CD4-positive, alpha-beta T cell treated with Interleukin-21 for 1 hour (primary cell): Measurements from ENCODE around the gene MIOS.
"Not testable (repeated sequence)": the region's sequence is repeated elsewhere in the genome, so short reads cannot be mapped to it uniquely, and the experiment has no call there.

Experiments
- DNase-seq: peaks from one replicate; pipeline ENCODE4 v3.0.0-alpha.2; 2020

Gene MIOS

DNA sequence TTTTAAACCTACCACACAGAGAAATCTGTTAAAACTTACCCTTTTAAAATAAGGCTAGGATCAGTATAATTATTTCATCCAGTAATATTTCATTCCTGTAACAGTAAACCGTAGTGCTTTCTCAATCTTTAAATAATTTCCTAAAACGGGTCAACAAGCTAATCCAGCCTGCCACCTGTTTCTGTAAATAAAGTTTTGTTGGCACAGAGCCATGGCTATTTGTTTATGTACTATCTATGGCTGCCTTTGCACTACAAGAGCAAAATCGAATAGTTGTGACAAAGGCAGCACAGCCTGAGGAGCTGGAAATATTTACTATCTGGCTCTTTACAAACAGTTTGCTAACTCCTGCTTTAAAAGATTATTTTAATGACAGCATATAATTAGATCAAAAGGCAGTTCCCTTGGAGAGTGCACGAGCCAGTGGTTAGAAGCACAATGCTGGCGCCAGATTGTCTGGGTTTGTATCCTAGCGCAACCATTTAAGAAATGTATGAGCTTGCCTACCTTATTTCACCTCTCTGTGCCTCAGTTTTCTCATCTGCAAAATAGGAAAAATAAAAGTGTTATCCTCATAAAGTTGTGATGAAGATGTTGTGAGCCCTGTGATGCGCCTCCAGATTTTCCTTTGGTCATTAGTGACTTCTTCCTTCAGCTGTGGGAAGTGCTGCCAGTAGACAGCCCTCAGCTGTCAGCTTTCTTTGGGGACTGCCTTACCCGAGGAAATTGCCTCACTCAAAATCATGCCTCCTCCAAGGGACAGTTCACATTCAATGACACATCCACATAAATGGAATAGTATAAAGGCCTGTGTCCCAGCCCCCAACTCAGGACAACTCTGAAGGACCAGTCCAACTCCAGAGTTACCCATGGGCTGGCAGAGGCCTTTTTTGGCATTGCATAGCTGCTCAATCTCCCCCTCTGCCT lies 11.8 kb upstream of the MIOS start:
- DNase-seq: no peak

- no peak for DNase-seq
Observed at GRCh38 chr7:7556852-7557251, 9.8 kb upstream of the MIOS start.

DNA sequence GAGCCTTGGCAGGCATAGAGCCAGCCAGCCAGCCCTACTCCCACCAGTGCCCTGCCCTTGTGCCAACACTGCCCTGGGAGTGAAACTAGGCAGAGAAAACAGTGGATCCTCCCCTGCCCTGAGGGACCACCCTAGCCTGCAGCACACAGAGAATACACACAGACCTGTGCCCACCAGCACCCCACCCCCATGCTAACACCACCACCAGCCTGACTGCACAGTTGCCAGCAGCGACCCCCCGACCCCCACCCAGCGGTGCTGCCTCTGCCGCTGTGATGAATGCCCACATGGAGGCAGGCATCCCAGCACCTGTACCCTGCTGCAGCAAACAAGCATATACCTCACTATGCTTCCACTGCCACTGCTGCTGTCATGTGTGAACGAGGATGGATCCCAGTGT lies 9.4 kb upstream of the MIOS start:
- no peak for DNase-seq

- DNase-seq: not testable (repeated sequence)
Observed at GRCh38 chr7:7561591-7561990, 5.1 kb upstream of the MIOS start.

- DNase-seq: no peak
Observed at GRCh38 chr7:7562736-7563135, 3.9 kb upstream of the MIOS start.

- no peak for DNase-seq
Observed at GRCh38 chr7:7563269-7563668, 3.4 kb upstream of the MIOS start.

- no peak for DNase-seq
Observed at GRCh38 chr7:7563813-7564212, 2.9 kb upstream of the MIOS start.

DNA sequence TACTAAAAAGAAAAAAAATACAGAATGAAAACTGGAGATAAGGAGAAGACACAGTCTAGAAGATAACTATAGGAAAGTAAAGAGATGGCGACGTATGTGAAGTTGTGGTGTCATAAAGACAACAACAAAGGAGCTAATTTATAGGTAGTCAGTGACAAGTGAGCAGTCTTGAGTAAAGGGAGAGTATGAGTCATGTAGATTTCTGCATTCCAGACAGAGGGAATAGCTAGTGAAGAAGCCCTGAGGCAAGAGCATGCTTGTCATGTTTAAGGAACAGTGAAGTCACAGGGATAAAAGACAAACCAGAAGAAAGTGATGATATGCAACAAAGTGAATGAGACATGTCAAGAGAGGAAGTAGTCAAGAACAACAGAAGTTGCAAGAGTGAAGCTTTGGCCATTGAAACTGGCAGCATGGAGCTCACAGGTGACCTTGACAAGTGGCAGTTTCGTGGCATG lies 2.3 kb upstream of the MIOS start:
- DNase-seq: no peak

DNA sequence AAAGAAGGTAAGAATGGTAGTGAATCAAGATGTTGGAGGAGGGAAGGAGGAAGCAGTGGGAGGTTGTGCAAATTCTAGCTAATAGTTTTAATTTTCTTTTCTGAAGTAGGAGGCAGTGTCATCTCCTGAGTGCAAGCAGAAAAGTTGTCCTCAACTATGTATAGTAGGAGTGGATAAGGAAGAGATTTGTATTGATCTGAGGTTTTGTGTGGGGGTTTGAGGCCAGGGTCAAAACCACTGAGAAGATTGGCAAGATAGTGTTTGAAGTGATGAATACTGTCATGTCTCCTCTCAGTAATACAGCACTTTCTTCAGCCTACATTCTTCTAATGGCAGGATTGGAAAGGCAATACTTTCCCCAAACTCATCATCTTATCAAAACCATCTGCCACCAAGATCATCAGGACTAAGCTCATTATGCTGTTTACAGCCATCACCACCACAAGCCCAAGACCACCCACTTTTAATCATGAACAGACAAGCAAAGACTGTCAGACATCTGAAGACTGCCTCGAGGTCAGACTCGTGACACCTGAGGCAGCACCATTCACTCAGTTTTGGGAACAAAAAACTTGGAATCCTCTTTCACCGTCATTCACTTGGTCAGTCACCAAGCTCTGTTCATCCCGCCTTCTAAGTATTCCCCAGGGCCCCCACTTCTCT lies 1.5 kb upstream of the MIOS start:
- DNase-seq: no peak

DNA sequence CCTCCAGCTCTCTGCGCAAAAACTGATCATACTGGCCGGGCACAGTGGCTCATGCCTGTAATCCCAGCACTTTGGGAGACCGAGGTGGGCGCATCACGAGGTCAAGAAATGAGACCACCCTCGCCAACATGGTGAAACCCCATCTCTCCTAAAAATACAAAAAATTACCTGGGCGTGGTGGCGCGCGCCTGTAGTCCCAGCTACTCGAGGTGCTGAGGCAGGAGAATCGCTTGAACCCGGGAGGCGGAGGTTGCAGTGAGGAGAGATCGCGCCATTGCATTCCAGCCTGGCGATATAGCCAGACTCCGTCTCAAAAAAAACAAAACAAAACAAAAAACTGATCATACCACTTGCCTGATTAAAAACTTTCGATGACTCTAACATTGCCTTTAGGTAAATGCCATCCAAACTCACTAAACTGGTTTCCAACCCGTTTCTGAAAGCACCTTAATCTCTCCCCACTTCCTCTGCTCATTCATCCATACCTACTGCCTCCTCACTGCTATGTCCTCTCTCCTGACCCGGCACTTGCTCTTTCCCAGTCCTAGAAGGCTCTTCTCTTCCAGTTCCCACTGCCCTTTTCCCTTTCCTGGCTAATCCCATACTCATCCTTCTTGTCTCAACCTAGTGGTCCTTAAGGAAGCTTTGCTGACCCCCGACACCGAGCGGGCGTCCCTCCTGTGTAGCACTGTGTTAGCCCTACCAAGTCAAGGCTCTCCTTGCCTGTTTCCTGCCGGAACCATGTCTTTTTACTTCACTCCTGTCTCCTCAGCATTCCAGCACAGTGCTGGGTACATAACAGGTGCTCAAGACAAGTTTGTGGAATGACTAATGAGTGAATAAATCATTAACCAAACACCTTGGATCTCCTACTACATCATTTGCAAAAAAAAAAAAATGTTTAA lies 686 bp upstream of the MIOS start:
- no peak for DNase-seq

DNA sequence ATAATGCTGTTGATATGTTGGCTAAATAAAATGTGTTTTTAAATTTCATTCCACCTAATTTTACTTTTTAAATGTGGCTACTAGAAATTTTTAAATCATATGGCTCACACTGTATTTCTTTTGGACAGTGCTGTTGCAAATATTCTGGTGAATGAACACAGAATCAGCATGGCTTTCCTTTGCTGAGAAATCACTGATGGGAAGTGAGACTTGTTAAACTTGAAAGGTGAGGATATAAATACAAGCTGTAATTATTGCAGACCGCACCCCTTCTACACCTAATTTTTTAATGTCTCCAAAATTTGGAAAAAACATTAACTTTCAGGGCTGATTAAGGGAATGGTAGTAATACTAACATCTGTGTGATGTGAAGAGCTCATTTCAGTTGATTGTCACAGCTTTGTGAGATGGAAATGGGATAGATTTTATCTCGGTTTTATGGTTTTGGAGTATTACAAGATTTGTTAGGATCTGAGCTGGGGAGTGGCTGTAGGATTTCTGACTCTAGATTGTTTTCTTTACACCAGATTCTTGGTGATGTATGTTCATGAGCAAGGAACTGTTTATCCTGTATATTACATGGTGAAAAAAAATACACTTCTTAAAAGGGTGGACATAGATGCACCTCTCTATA lies 1.3 kb downstream of the MIOS start:
- DNase-seq: peak; percentile 17

- DNase-seq: no peak
Observed at GRCh38 chr7:7568553-7568952, 1.9 kb downstream of the MIOS start.

DNA sequence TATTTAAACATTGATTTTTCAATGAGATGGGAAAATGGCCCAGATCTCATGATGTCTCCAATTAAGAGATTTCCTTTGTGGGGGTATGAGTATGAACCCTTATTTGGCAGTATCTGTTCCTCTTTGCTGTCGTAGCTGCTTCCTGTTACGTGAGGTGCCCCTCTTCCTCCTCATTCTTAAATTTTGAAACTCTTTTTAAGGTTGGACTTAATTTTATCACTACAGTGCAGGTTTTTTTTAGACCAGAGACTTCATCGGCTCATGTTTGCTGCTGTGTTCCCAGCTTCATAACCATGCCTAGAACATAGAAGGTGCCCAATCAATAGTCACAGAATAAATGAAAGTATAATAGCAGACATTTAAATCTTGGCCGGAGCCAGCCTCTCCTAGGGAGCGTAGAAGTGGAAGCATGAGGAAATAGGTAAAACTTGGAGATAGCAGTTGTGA lies 2.4 kb downstream of the MIOS start:
- DNase-seq: peak; percentile 53

GRCh38 chr7:7569615-7570014 lies 2.9 kb downstream of the MIOS start:
- DNase-seq: no peak

GRCh38 chr7:7570584-7570983 lies 3.9 kb downstream of the MIOS start:
- no peak for DNase-seq

GRCh38 chr7:7573701-7574100 lies 7.0 kb downstream of the MIOS start:
- no peak for DNase-seq

DNA sequence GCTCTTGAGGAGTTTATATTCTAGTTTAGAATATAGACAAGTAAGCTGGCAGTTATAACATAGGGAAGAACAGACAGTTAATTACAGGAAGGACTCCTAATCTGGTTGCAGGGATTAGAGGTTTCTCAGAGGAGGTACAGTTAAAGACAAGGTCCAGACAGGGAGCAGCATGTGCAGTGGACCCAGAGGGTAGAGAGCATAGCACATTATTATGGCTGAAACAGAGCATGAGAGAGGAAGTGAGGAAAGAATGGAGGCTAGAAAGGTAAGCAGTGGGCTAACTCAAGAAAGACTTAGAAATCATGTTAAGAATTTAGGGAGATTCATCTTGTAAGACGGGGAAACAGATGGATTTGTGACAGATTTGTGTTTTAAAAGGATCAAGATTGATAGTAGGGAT lies 9.7 kb downstream of the MIOS start:
- DNase-seq: no peak

- no peak for DNase-seq
Observed at GRCh38 chr7:7577888-7578287, 11.2 kb downstream of the MIOS start.

DNA sequence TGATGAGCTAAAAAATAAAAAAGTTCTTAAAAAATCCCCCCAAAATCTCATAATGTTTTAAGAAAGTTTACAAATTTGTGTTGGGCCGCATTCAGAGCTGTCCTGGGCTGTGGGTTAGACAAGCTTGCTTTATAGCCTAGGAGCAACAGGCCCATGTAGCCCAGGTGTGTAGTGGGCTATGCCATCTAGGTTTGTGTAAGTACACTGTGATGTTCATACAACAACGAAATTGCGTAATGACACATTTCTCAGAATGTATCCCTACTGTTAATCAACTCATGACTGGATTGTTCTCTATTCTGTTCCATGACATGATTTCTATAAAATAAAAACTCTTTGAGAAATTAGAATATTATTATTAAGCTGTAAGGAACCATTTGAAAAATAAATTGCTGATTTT lies 13.0 kb downstream of the MIOS start:
- no peak for DNase-seq

DNA sequence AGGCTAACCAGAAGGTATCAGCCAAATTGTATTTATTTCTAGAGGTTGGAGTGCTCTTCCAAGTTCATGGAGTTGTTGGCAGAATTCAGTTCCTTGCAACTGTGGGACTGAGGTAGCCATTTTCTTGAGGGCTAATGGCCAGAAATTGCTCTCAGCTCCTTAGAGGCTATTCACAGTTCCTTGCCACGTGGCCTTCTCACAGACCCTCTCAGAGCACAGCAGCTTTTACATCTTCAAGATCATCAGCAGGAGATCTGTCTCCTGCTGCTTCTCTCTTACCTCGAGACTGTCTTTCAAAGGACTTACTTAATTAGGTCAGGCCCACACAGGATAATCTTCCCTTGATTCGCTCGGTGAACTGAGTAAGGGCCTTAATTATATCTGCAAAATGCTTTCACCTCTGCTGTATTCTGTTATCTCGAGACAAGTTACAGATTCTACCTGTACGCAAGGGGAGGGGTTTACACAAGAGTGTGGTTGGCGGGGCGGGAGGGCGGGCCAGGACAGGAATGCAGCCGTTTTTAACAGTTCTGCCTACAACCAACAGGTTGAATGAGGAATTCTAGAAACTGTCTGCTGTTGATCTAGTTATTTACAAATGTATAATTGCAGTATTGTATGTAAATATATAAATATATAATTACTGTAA lies 15.0 kb downstream of the MIOS start:
- DNase-seq: no peak

DNA sequence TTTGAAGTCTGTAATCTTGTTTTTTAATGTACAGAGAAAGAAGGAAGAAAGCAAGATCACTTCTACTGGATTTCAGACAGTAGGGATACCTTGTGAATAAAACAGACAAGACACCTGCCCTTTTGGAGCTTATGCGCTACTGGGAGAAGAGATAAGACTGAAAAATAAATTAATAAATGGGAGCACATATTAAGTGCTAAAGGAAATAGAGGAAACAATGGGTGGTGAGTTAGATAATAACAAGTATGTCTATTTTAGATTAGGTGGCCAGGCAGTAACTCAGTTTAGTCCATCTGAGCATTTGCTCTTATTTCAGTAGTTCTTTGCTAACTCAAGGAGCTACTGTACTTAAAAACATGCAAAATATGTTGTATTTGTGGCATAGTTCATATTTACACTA lies 15.9 kb downstream of the MIOS start:
- DNase-seq: no peak

DNA sequence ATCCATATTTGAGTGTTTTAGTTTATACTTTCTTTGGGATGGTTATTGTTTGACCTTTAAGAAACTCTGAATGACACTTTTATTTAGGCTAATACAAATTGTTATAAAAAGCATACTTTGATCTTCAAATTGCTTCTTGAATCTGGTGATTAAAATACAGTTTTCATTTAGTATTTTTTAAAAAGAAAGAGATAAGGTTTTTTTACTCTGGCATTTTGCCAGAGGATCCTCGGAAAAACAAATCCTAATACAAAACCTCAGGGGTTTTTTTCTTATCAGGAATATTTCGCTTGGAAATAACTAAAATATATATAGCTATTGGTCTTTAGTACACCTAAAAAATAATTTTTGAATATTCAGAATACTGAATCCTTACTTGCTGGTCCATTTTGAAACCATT lies 17.0 kb downstream of the MIOS start:
- no peak for DNase-seq
